GM12872 (cell line): Measurements from ENCODE around the gene CENPE.

Experiments used
- CTCF ChIP-seq: IDR thresholded peaks from 3 replicates; pipeline ENCODE4 v1.5.1; 2011; ENCODE audit warnings: low read depth, mild to moderate bottlenecking, low read length, moderate library complexity; ENCODE audit not compliant: insufficient read depth

CENPE gene, protein sequence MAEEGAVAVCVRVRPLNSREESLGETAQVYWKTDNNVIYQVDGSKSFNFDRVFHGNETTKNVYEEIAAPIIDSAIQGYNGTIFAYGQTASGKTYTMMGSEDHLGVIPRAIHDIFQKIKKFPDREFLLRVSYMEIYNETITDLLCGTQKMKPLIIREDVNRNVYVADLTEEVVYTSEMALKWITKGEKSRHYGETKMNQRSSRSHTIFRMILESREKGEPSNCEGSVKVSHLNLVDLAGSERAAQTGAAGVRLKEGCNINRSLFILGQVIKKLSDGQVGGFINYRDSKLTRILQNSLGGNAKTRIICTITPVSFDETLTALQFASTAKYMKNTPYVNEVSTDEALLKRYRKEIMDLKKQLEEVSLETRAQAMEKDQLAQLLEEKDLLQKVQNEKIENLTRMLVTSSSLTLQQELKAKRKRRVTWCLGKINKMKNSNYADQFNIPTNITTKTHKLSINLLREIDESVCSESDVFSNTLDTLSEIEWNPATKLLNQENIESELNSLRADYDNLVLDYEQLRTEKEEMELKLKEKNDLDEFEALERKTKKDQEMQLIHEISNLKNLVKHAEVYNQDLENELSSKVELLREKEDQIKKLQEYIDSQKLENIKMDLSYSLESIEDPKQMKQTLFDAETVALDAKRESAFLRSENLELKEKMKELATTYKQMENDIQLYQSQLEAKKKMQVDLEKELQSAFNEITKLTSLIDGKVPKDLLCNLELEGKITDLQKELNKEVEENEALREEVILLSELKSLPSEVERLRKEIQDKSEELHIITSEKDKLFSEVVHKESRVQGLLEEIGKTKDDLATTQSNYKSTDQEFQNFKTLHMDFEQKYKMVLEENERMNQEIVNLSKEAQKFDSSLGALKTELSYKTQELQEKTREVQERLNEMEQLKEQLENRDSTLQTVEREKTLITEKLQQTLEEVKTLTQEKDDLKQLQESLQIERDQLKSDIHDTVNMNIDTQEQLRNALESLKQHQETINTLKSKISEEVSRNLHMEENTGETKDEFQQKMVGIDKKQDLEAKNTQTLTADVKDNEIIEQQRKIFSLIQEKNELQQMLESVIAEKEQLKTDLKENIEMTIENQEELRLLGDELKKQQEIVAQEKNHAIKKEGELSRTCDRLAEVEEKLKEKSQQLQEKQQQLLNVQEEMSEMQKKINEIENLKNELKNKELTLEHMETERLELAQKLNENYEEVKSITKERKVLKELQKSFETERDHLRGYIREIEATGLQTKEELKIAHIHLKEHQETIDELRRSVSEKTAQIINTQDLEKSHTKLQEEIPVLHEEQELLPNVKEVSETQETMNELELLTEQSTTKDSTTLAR (N-terminal part only)

GRCh38 chr4:103198111-103198765, at the start of gene CENPE:
Gene CENPE, minus strand, starts transcription at chr4:103198343. Its CDS starts 24 bp downstream, at chr4:103198319.
- no peak for TF ChIP-seq CTCF

DNA sequence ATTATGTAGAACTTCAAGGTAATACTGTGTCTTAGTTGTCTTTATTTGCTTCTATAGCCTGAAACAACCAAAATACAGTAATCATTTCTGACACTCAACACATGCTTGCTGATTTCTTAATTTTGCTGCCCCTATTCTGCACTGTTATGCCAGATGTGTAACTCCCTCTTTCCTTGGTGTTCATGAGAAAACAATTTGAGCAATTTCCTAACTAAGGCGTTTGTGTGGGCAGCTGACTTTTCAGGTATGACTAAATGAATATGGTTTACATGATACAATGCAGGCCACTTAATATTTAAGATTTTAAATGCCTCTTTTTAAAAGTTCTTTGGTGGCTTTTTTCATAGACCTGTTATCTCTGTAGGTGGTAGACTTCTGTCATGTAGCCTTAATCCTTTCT, 46.1 kb upstream of the CENPE start:
- TF ChIP-seq CTCF: no peak

- TF ChIP-seq CTCF: no peak
Observed at GRCh38 chr4:103207673-103208072, 9.5 kb upstream of the CENPE start.

DNA sequence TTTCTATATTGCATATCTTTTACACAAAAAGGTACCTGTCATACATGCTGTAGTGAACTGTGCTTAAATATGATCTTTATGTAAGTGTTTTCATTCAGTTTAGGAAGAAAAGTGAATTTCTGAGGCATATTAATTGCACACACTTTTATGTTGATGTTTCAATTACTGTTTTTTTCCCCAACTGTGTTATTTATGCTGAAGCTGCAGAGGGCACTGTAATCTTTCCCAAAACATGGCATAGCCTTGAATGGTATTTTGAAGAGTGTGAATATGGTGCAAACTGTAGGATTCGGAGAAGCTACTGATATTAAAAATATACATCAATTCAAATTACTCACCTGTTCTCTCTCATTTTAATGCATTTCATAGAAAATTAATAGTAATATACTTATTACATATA, 6.0 kb upstream of the CENPE start:
- TF ChIP-seq CTCF: no peak

DNA sequence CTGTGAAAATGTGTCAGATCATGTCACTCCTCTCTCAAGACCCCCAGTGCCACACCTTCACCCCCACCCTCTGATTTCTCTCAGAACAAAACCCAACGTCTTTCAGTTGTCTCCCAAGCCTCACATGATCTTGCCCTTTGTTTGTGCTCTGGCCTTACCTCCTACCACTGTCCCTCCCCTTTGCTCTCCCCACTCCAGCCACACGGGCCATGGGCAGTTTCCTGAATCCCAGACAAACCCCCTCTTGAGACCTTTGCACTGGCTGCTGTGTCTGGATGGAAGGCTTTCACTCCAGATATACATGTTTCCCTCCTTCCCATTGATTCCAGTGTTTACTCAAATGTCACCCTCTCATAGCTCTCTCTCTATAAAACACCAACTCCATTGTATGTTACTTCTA, 3.6 kb upstream of the CENPE start:
- no peak for TF ChIP-seq CTCF

DNA sequence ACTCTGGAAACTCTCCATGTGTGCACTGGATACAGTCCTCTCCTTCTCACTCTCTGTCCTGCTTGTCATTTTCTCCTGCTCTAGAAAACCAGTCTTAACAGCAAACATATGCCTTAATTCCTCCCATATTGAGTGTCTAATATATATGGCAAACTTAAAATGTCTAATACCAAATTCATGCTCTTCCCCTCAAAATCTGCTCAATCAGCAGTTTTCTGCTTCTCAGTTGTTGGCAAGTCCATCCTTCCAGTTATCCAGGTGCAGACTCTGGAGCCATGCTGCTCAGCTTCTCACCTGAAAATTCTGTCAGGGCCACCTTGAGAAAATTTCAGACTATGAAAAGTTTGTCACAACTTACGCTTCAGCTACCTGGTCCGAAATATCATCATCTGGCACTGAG, 3.1 kb upstream of the CENPE start:
- no peak for TF ChIP-seq CTCF
